GM18511 (cell line): ENCODE data around the gene GSN.

ENCODE experiments used
- ATAC-seq: cut with Tn5 transposase; IDR thresholded peaks from one replicate; pipeline ENCODE4 v1.9.1; 2021; ENCODE audit warnings: mild to moderate bottlenecking, moderate library complexity; ENCODE audit not compliant: unreplicated experiment

GSN gene

DNA sequence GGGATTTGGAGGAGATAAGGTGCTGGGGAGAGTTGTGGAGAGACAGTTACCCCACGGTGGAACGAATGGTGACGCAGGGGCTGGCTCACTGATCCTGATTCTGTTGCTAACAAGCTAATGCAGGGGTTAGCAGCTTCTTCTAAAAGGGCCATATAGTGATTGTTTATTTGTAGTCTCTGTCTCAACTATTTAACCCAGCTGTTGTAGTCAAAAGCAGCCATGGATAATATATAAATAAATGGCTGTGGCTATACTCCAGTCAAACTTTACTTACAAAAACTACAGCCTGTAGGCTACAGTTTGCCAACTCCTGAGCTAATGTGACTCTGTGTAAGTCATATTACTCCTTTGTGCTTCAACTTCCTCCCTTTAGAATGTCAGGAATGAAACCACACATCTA lies 80.3 kb downstream of the GSN start:
- ATAC-seq = no peak

GRCh38 chr9:121349009-121349408 lies 81.0 kb downstream of the GSN start:
- ATAC-seq = no peak

DNA sequence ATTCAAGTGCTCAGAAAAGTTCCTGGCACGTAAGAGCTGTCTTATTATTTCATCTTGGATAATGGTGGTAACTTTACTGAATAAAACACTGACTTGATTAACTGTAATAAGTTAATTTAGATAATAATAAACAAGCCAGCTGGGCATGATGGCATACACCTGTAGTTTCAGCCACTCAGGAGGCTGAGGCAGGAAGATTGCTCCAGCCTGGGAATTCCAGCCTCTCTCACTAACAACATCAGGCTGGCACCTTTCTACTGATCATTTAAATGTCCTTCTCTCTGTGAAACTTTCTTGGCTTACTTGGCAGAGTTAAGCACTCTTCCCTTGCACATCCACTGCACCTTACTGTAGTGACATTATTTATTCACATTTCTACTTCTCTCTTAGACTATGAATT lies 82.1 kb downstream of the GSN start:
- no peak for ATAC-seq

GRCh38 chr9:121350993-121351561 lies 83.1 kb downstream of the GSN start:
- ATAC-seq = no peak

- ATAC-seq = peak; percentile 99
These were observed 85.5 kb downstream of the GSN start for GRCh38 chr9:121353241-121354061.

DNA sequence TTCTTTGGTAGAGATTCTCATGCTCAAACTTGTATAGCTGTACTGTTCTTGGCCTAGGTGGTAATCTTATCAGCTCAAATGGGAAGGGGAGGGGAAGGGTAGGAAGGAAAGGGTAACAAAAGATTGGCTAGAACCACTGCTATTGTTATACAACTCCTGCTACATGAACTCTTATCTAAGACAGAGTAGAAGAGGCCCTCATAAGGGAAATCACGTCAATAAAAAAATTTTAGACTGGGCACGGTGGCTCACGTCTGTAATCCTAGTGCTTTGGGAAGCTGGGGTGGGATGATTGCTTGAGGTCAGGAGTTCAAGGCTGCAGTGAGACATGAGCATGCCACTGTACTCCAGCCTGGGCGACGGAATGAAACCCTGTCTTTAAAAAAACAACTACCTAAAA lies 86.2 kb downstream of the GSN start:
- ATAC-seq = peak; percentile 6

- ATAC-seq = no peak
These were observed 86.8 kb downstream of the GSN start for GRCh38 chr9:121354762-121355161.

GRCh38 chr9:121357011-121357410 lies 89.0 kb downstream of the GSN start:
- no peak for ATAC-seq

GRCh38 chr9:121358751-121359150 lies 90.8 kb downstream of the GSN start:
- ATAC-seq = no peak

- ATAC-seq = no peak
These were observed 91.7 kb downstream of the GSN start for GRCh38 chr9:121359351-121360294.

DNA sequence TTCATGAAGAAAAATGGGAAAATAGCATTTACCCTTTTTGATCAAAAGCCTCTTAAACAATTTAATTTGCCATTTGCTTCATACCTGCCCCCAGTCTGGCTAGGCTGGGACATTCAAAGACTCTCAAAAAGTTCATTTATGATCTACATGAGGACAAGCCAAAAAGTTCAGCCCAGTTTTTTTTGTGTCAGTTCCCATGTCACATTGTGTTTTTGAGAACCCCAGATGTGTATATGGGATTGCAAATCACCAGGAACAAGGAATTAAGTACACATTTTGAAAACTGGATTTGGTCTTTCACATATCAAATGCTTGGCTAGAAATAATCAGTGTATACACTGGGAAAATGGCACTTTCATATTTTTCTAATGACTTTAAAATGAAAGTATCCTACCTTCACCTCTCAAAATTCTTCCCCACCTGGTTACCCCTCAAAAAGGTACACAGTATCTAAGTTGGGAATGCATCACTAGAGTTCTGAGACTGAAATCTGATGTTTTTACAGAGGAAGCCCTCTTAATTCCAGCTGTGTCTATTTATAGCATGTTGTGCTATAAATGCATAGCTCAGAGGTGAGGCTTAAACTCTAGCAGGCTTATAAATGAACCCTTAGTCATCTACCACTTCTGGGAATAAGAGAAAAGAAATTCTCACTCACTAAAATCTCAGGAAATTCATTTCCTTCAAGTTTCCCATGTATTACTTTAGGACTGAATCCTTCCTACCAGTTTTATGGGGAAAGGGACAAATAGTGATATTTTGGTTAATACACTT lies 92.8 kb downstream of the GSN start:
- no peak for ATAC-seq

- no peak for ATAC-seq
These were observed 95.1 kb downstream of the GSN start for GRCh38 chr9:121362813-121363621.

DNA sequence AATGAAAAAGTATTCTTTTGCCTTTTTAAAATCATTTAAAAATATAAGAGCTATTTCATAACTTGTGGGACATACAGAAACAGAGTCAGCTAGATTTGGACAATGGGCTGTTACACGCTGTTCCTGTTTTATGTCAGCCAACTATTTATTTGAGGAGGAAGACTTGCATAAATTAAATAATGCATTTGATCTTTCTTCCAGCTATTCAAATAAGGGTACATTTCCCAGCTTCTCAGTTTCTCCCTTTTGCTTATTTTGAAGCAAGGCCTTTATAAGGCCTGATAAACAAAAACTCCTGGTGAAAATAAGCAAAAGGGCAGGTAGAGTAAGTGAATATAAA lies 95.6 kb downstream of the GSN start:
- ATAC-seq = no peak

- no peak for ATAC-seq
These were observed 96.1 kb downstream of the GSN start for GRCh38 chr9:121364077-121364476.

- no peak for ATAC-seq
These were observed 96.9 kb downstream of the GSN start for GRCh38 chr9:121364886-121365285.

DNA sequence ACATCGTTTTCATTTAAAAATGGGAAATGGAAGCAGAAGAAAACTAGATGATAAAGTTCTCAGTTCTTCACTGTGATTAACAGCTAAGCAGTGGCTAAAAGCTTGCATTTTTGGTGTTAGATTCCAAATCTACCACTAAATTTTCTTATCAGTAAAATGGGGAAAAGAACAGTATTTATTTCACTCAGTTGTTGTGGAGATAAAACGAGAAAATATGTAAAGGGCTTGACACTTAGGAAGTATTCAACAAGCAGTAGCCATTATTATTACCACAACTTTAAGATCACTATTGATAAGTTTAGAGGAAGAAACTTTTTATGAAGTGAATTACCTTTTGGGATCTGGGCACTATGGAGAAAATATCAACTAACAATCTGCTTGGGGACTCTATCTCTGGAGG lies 97.6 kb downstream of the GSN start:
- ATAC-seq = no peak

- no peak for ATAC-seq
These were observed 98.7 kb downstream of the GSN start for GRCh38 chr9:121366611-121367192.

- ATAC-seq = no peak
These were observed 99.6 kb downstream of the GSN start for GRCh38 chr9:121367306-121368137.

DNA sequence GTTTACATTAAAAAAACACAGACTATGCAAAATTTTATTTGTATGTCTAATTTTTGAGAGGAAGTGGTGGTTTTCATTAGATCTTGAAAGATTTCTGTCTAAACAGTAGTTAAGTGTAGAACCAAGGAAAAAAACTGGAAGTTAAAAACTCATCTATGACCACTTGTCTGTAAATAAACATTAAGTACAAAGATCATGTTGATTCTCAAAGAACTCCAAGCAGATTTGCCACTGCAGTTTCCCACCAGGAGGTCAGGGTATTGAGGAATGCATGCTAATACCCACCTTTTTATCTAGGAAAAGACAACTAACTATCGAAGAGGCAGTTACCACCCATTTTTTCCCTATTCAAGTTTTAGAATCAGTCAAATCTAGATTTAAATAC lies 100.2 kb downstream of the GSN start:
- no peak for ATAC-seq
